Transverse colon (tissue), 4 donors: ENCODE data around the gene NSUN3.

Experiments used
- EP300 ChIP-seq: sonication (generic); formaldehyde crosslinking; IDR thresholded peaks from one replicate; pipeline ENCODE4 v1.6.1; 2017; ENCODE audit warnings: antibody characterized with exemption, low read depth
- POLR2A ChIP-seq: fragments of 450-650 bp; IDR thresholded peaks from one replicate; pipeline ENCODE4 v1.6.1; 2016; ENCODE audit warnings: antibody characterized with exemption, mild to moderate bottlenecking, moderate library complexity
- POLR2AphosphoS5 ChIP-seq, 3 donors: sonication (generic); formaldehyde crosslinking; IDR thresholded peaks; one replicate each; pipeline ENCODE4 v1.6.1; 2016; ENCODE audit warnings: antibody characterized with exemption in 3 of 3
- TF ChIP-seq, protein P1 (sequence below), 5 experiments: fragments of 200-600 bp in 3 of 5; fragments of 450-650 bp in 2 of 5; sonication (generic) in 3 of 5; IDR thresholded peaks; 1 replicate in 2 of 5; 2 replicates in 3 of 5; pipeline ENCODE4 v1.5.1; 2016 to 2017; ENCODE audit warnings: antibody characterized with exemption in 5 of 5, inconsistent platforms in 3 of 5, mild to moderate bottlenecking in 2 of 5, moderate library complexity in 1 of 5

GRCh38 chr3:94117729-94118128 is 54.9 kb downstream of the NSUN3 start:
- TF ChIP-seq, protein P1, sequence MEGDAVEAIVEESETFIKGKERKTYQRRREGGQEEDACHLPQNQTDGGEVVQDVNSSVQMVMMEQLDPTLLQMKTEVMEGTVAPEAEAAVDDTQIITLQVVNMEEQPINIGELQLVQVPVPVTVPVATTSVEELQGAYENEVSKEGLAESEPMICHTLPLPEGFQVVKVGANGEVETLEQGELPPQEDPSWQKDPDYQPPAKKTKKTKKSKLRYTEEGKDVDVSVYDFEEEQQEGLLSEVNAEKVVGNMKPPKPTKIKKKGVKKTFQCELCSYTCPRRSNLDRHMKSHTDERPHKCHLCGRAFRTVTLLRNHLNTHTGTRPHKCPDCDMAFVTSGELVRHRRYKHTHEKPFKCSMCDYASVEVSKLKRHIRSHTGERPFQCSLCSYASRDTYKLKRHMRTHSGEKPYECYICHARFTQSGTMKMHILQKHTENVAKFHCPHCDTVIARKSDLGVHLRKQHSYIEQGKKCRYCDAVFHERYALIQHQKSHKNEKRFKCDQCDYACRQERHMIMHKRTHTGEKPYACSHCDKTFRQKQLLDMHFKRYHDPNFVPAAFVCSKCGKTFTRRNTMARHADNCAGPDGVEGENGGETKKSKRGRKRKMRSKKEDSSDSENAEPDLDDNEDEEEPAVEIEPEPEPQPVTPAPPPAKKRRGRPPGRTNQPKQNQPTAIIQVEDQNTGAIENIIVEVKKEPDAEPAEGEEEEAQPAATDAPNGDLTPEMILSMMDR (IDR thresholded peaks at IDR 0.05) = no peak
- TF ChIP-seq POLR2A (no peak), POLR2AphosphoS5 (IDR thresholded peaks at IDR 0.05) (no peak), EP300 (no peak)
